EH (cell line): ENCODE measurements around the gene OSBPL2.
A peak's percentile ranks its signal among the peaks of the same experiment; 100 is the strongest.

Experiments
- DNase-seq: peaks from one replicate; pipeline ENCODE4 v3.0.0-alpha.2; 2015; ENCODE audit warnings: low read depth

Gene OSBPL2

GRCh38 chr20:62302341-62303061 lies 64.2 kb downstream of the OSBPL2 start, which contains the start of gene ADRM1:
Gene ADRM1 (plus strand): TSS chr20:62302997. CDS start chr20:62303569, 572 bp downstream.
- DNase-seq, result peak; percentile 95

- DNase-seq, result no peak
These were observed 64.7 kb downstream of the OSBPL2 start for GRCh38 chr20:62303062-62303339.

GRCh38 chr20:62303340-62304226 lies 65.3 kb downstream of the OSBPL2 start:
- DNase-seq, result peak; percentile 39

GRCh38 chr20:62304331-62305148 lies 66.2 kb downstream of the OSBPL2 start:
- no peak for DNase-seq

GRCh38 chr20:62305149-62305764 lies 66.9 kb downstream of the OSBPL2 start:
- no peak for DNase-seq

- DNase-seq, result no peak
These were observed 67.6 kb downstream of the OSBPL2 start for GRCh38 chr20:62305765-62306413.

GRCh38 chr20:62306414-62307187 lies 68.3 kb downstream of the OSBPL2 start:
- no peak for DNase-seq

GRCh38 chr20:62307226-62308101 lies 69.1 kb downstream of the OSBPL2 start:
- no peak for DNase-seq

- no peak for DNase-seq
These were observed 69.9 kb downstream of the OSBPL2 start for GRCh38 chr20:62308102-62308822.

GRCh38 chr20:62309198-62309944 lies 71.0 kb downstream of the OSBPL2 start:
- no peak for DNase-seq

GRCh38 chr20:62309947-62310756 lies 71.8 kb downstream of the OSBPL2 start:
- no peak for DNase-seq

GRCh38 chr20:62310757-62311121 lies 72.4 kb downstream of the OSBPL2 start:
- no peak for DNase-seq

- DNase-seq, result no peak
These were observed 72.8 kb downstream of the OSBPL2 start for GRCh38 chr20:62311150-62311549.

GRCh38 chr20:62311832-62312661 lies 73.7 kb downstream of the OSBPL2 start:
- no peak for DNase-seq

- DNase-seq, result no peak
These were observed 74.3 kb downstream of the OSBPL2 start for GRCh38 chr20:62312662-62312977.

GRCh38 chr20:62313021-62313420 lies 74.7 kb downstream of the OSBPL2 start:
- no peak for DNase-seq
